Mesenteric fat pad (tissue), 1 donor: ENCODE results near the gene BDKRB2. TPM values are rescaled to one million over a fixed set of nuclear protein-coding genes. Genes with fewer than 3 reads are reported as not detected.

Source experiments
- DNase-seq: peaks from one replicate; pipeline ENCODE4 v3.0.0-alpha.2; 2020; ENCODE audit warnings: low spot score
- total RNA-seq: library from RNA; stranded (reverse); fragmentation: NEBNext Ultra II Directional; extraction: Animal tissue kit (Norgen Biotek cat#: 25700); gene quantifications from one replicate; pipeline ENCODE4 v1.2.1, GENCODE V29; 2021
- donor health status: DM: yes; HTN: yes; CAD: no.

The BDKRB2 gene
- total RNA-seq, 1 donor from 2014 or later, result 11.4 TPM

GRCh38 chr14:96176275-96176674, 28.4 kb upstream of the BDKRB2 start:
- DNase-seq, result no peak

GRCh38 chr14:96176811-96177211, 27.8 kb upstream of the BDKRB2 start:
- DNase-seq, result no peak

- DNase-seq, result no peak
These were observed 26.8 kb upstream of the BDKRB2 start for GRCh38 chr14:96177766-96178375.

- DNase-seq, result no peak
These were observed 25.9 kb upstream of the BDKRB2 start for GRCh38 chr14:96178461-96179321.

GRCh38 chr14:96180043-96180874, 24.4 kb upstream of the BDKRB2 start:
- no peak for DNase-seq

GRCh38 chr14:96181186-96182056, 23.2 kb upstream of the BDKRB2 start:
- no peak for DNase-seq

GRCh38 chr14:96182546-96182945, 22.1 kb upstream of the BDKRB2 start:
- no peak for DNase-seq

- DNase-seq, result no peak
These were observed 19.9 kb upstream of the BDKRB2 start for GRCh38 chr14:96184737-96185136.

GRCh38 chr14:96187216-96188031, 17.2 kb upstream of the BDKRB2 start:
- no peak for DNase-seq

- no peak for DNase-seq
These were observed 15.3 kb upstream of the BDKRB2 start for GRCh38 chr14:96189281-96189711.

GRCh38 chr14:96191353-96191752, 13.3 kb upstream of the BDKRB2 start:
- DNase-seq, result no peak

GRCh38 chr14:96191841-96192462, 12.7 kb upstream of the BDKRB2 start:
- DNase-seq, result no peak

- no peak for DNase-seq
These were observed 11.4 kb upstream of the BDKRB2 start for GRCh38 chr14:96192975-96193805.

- DNase-seq, result no peak
These were observed 10.4 kb upstream of the BDKRB2 start for GRCh38 chr14:96194262-96194656.

- no peak for DNase-seq
These were observed 9.8 kb upstream of the BDKRB2 start for GRCh38 chr14:96194657-96195431.

- DNase-seq, result no peak
These were observed 9.1 kb upstream of the BDKRB2 start for GRCh38 chr14:96195441-96196081.

- DNase-seq, result no peak
These were observed 7.3 kb upstream of the BDKRB2 start for GRCh38 chr14:96197163-96197852.
